Right atrium auricular region (tissue), 2 donors: Measurements from ENCODE around the gene CLDN16. TPM values are rescaled to one million over a fixed set of nuclear protein-coding genes. Genes with fewer than 3 reads are reported as not detected.

Experiments used
- DNase-seq: peaks from one replicate; pipeline ENCODE4 v3.0.0-alpha.2; 2019; ENCODE audit warnings: low spot score
- H3K27ac ChIP-seq, 2 donors: fragments of 200-600 bp; sonication (generic); 1 replicate in 1 of 2; 2 replicates in 1 of 2; pipeline ENCODE4 v1.5.1; 2016 to 2019
- H3K27me3 ChIP-seq, 2 donors: fragments of 200-600 bp; sonication (generic); one replicate each; pipeline versions ENCODE4 v1.5.1 to v1.6.0; 2017 to 2019
- H3K36me3 ChIP-seq: fragments of 200-600 bp; sonication (generic); one replicate; pipeline ENCODE4 v1.5.1; 2016
- H3K4me1 ChIP-seq, 2 donors: fragments of 200-600 bp; sonication (generic); one replicate each; pipeline versions ENCODE4 v1.5.1 to v1.6.0; 2017 to 2019
- H3K4me3 ChIP-seq, 2 donors: fragments of 200-600 bp; sonication (generic); 1 replicate in 1 of 2; 2 replicates in 1 of 2; pipeline ENCODE4 v1.5.1; 2017 to 2019; ENCODE audit warnings: mild to moderate bottlenecking in 1 of 2, moderate library complexity in 1 of 2
- H3K9me3 ChIP-seq, 2 donors: fragments of 200-600 bp; sonication (generic); one replicate each; pipeline ENCODE4 v1.5.1; 2019
- total RNA-seq, 2 donors: library from RNA; depleted of rRNA; stranded (reverse); fragments of >200 nt; gene quantifications; one replicate each; pipeline ENCODE4 v1.1.0, GENCODE V29; 2016
- TF ChIP-seq, protein P1 (sequence below), 2 donors: fragments of 200-600 bp; sonication (generic); IDR thresholded peaks; one replicate each; pipeline ENCODE4 v1.5.1; 2019; ENCODE audit warnings: antibody characterized with exemption in 2 of 2

CLDN16 gene
- total RNA-seq, 2 donors from 2014 or later = 0.16 TPM; not detected in 1

DNA sequence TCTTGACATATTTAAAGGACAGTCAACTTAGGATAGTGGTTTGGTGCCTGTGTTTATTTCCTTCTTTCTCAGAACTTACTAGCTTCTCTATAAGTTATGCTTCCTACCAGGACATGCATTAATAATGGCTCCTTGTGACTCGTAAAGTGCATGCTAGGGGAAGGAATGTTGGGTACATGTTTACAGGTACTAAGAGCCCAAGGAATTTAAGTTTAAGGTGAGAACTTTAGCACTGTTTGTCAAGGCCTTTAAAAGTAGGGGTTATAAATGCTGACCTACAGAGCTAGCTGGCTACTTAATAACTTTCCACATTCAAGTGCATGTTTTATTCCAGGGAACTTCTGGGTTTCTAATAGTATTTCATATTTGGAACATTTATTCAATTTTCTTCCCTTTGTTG lies 61.8 kb downstream of the CLDN16 start, which contains the start of gene TMEM207:
TSS of gene TMEM207 (minus strand) at position 101 of the 400 bp plus-strand sequence. CDS start at position 9, 92 bp downstream.
- Histone ChIP-seq H3K36me3 (no peaks in the 10 kb centered on the region), H3K27me3 (no peaks in the 10 kb centered on the region), H3K4me1 (no peaks in the 10 kb centered on the region), H3K4me3 (no peak within 1 kb of the TSS), H3K27ac (no peak within 1 kb of the TSS), H3K9me3 (no peaks in the 10 kb centered on the region)
- DNase-seq = no peak
- TF ChIP-seq, protein P1, sequence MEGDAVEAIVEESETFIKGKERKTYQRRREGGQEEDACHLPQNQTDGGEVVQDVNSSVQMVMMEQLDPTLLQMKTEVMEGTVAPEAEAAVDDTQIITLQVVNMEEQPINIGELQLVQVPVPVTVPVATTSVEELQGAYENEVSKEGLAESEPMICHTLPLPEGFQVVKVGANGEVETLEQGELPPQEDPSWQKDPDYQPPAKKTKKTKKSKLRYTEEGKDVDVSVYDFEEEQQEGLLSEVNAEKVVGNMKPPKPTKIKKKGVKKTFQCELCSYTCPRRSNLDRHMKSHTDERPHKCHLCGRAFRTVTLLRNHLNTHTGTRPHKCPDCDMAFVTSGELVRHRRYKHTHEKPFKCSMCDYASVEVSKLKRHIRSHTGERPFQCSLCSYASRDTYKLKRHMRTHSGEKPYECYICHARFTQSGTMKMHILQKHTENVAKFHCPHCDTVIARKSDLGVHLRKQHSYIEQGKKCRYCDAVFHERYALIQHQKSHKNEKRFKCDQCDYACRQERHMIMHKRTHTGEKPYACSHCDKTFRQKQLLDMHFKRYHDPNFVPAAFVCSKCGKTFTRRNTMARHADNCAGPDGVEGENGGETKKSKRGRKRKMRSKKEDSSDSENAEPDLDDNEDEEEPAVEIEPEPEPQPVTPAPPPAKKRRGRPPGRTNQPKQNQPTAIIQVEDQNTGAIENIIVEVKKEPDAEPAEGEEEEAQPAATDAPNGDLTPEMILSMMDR (IDR thresholded peaks at IDR 0.05) = no peak

DNA sequence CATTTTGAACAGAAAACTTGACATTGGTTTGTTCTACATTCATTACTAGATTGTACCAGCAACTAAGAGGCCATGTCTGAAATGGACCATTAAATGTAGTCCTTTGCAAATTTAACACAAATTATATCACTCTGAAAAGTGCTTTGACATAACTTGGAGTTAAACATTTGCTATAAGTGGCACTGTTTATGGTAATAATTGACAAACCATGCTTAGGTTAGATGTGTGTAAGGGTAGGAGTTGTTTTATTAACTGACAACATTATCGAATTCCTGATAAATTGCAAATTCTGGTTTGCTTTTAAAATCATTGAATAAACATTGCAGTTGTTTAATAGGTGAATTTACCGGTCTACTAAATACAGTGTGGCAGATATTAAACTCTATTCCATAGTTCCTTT lies 67.9 kb downstream of the CLDN16 start:
- TF ChIP-seq, protein P1 (IDR thresholded peaks at IDR 0.05) = no peak
- H3K4me3 ChIP-seq = no peak overlapping the region
- no peaks in the 10 kb centered on the region for H3K27me3 ChIP-seq
- DNase-seq = no peak
- H3K4me1 ChIP-seq = no peaks in the 10 kb centered on the region
- no peaks in the 10 kb centered on the region for H3K9me3 ChIP-seq
- H3K27ac ChIP-seq = no peak overlapping the region
- H3K36me3 ChIP-seq = no peaks in the 10 kb centered on the region

DNA sequence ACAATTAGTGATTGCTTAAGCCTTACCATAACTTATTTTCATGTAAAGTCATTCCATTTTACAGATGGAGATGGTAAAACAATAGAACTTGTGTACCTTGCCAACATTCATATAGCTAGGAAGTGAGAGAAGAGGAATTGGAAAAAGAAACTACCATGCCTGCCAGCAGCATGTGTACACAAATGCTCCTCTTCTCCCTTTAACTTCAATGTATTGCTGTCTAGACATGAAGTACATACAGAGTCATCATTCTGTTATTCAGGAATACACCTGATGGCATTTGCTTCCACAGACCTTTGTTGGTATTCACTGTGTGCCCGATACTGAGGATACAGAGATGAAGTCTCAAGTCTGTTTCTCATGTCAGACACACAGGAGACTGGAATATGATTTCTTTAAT lies 68.8 kb downstream of the CLDN16 start:
- TF ChIP-seq, protein P1 (IDR thresholded peaks at IDR 0.05) = no peak
- Histone ChIP-seq H3K4me1 (no peaks in the 10 kb centered on the region), H3K4me3 (no peak overlapping the region), H3K27ac (no peak overlapping the region), H3K27me3 (no peaks in the 10 kb centered on the region), H3K9me3 (no peaks in the 10 kb centered on the region), H3K36me3 (no peaks in the 10 kb centered on the region)
- DNase-seq = no peak

DNA sequence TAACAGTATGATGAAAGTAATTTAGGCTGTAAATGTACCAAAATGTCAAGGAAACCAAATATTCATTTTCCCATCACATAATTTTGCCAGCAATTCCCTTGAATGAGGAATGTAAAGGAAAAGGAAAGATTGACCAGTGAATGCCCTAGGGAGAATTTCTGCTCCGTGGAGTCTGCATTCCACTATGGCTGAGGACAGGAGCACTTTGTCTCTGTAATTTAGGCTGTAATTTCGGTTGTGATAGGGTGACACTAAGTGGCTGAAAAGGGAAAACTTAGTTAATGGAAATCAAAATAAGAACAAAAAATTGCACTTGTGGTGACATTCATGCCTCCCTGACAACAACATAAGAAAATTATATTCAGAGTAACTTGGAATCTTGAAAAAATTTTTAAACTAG lies 70.1 kb downstream of the CLDN16 start:
- Histone ChIP-seq H3K4me3 (no peak overlapping the region), H3K9me3 (no peaks in the 10 kb centered on the region), H3K27ac (no peak overlapping the region), H3K27me3 (no peaks in the 10 kb centered on the region), H3K36me3 (no peaks in the 10 kb centered on the region), H3K4me1 (no peaks in the 10 kb centered on the region)
- TF ChIP-seq, protein P1 (IDR thresholded peaks at IDR 0.05) = no peak
- no peak for DNase-seq

Other genes with a start within 250 kb of the CLDN16 start
- 10 to 100 TPM in 1 of 2 donors, 1 to 10 TPM in 1; 9.0 to 12.7 TPM for gene CLDN1, start 65.7 kb upstream of the CLDN16 start, total RNA-seq
- not detected for gene TMEM207, start 61.7 kb downstream of the CLDN16 start, total RNA-seq
- 1 to 10 TPM; 3.4 to 6.3 TPM for gene IL1RAP, start 125.9 kb downstream of the CLDN16 start, total RNA-seq